GM06990 (cell line): Measurements from ENCODE around the gene SYT2.

Source experiments
- DNase-seq: peaks from one replicate; pipeline ENCODE4 v3.0.0-alpha.2; 2011; ENCODE audit not compliant: insufficient read length; ENCODE audit errors: extremely low read depth
- H3K27me3 ChIP-seq: replicated peaks from 2 replicates; pipeline ENCODE4 v1.6.0; 2011; ENCODE audit warnings: low read length; ENCODE audit not compliant: control insufficient read depth, insufficient read depth
- H3K36me3 ChIP-seq: 2 replicates; pipeline ENCODE4 v1.5.1; 2011; ENCODE audit warnings: low read length; ENCODE audit not compliant: control insufficient read depth, insufficient read depth
- H3K4me3 ChIP-seq: replicated peaks from 2 replicates; pipeline ENCODE4 v1.5.1; 2011; ENCODE audit warnings: low read depth, mild to moderate bottlenecking, control low read depth, low read length
- TF ChIP-seq, protein P1 (sequence below): IDR thresholded peaks from 2 replicates; pipeline ENCODE4 v1.5.1; 2011; ENCODE audit warnings: low read length, control low read depth, mild to moderate bottlenecking, inconsistent platforms; ENCODE audit not compliant: insufficient read depth, poor library complexity, severe bottlenecking

SYT2 gene

DNA sequence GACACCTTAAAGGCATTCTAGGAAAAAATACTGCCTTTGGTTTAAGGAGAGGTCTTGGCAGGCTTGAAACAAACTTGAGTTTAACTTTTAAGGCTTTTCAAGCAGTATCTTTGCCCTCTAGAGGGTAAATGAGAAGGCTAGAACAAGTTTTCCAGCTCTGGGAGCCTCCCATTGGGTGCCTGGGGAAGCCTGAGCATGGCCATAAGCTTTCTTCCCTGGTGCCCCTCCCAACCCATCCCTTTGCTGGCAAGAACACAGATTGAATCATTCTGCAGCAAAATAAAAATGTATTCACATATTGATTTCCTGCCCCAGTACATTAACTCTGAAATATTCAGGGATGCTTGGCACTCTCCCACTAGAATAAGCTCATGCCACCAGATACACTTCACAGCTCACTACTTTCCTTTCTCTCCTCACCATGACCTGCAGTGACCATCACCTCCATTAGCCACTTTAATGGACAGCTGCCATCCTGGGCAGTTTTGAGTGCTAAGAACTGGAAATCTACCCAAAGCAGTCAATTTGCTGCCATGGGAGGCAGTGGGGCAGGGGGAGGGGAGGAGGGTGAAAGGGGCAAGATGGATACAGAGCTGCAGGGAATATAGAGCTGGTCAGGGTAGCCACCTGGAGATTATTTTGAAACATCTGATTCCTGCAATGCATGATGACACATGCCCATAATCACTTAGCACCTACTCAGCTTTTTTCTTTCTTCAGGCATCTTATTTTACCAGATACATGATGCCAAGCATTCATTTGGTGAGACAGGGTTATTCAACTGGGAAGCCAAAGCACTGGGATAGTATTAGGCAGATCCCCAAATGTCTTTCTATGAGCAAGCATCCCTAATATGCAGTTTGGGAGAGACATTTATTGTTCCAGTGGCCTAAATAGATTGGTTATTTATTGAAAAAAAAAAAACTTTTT, 140.6 kb downstream of the SYT2 start:
- TF ChIP-seq, protein P1, sequence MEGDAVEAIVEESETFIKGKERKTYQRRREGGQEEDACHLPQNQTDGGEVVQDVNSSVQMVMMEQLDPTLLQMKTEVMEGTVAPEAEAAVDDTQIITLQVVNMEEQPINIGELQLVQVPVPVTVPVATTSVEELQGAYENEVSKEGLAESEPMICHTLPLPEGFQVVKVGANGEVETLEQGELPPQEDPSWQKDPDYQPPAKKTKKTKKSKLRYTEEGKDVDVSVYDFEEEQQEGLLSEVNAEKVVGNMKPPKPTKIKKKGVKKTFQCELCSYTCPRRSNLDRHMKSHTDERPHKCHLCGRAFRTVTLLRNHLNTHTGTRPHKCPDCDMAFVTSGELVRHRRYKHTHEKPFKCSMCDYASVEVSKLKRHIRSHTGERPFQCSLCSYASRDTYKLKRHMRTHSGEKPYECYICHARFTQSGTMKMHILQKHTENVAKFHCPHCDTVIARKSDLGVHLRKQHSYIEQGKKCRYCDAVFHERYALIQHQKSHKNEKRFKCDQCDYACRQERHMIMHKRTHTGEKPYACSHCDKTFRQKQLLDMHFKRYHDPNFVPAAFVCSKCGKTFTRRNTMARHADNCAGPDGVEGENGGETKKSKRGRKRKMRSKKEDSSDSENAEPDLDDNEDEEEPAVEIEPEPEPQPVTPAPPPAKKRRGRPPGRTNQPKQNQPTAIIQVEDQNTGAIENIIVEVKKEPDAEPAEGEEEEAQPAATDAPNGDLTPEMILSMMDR: no peak
- no peaks in the 10 kb centered on the region for H3K27me3 ChIP-seq
- H3K36me3 ChIP-seq: no peaks in the 10 kb centered on the region
- DNase-seq: no peak
- H3K4me3 ChIP-seq: no peak overlapping the region

DNA sequence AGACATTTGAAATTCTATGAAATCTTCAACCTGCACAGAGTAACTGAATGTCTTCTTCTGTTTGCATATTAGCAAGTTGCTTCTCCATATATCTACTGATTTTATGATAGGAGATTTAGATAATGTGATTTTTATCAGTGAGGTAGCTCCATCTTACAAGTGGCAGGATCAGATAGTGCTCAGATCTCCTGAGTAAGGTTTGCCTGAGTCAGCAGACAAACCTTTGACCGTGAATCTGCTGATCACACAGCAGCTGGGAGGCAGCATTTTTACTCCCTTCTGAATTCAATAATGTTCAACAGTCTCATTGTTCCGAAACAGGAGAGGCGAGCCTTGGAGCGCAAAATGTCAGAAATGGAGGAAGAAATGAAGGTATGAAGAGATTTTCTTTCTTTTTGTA, 141.4 kb downstream of the SYT2 start:
- DNase-seq: no peak
- Histone ChIP-seq H3K4me3 (no peak overlapping the region), H3K36me3 (no peaks in the 10 kb centered on the region), H3K27me3 (no peaks in the 10 kb centered on the region)
- TF ChIP-seq, protein P1: no peak

DNA sequence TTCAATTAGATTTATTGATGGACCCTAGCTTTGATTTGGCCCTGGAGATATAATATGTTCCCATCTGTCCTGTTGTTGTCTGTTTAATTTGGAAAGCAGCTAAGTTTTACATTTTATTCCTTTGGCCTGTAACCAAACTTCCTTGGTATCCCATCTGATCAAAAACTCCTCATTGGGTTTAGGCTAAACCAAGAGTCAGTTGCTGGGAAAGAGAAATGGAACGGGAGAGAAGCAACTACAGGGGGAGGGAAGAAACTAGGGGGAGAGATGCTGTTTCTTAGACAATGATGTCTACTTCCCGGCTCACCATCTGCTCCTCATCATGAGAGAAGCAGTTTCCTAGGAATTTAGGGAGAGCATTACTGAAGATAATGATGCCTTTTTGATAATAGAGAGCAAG, 141.8 kb downstream of the SYT2 start:
- no peak overlapping the region for H3K4me3 ChIP-seq
- H3K36me3 ChIP-seq: no peaks in the 10 kb centered on the region
- H3K27me3 ChIP-seq: no peaks in the 10 kb centered on the region
- TF ChIP-seq, protein P1: no peak
- no peak for DNase-seq

DNA sequence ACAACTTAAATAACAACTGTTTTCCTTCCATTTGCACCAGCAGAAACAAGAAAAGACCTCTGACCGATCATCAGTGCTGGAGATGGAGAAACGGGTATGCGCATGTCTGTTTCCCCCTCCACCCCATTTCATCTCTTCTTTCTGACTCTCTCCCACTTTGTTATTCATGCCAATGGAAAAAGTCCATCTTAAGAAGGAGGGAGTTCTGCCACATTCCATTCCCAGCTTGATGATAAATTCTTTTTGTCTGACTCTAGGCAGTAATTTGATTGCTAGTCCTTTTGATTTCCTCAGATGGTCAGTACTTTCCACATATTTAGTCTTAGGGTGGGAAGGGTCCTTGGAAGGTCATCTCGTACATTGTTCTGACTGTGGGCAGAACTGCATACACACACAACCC, 142.5 kb downstream of the SYT2 start:
- TF ChIP-seq, protein P1: no peak
- Histone ChIP-seq H3K36me3 (no peaks in the 10 kb centered on the region), H3K4me3 (no peak overlapping the region), H3K27me3 (no peaks in the 10 kb centered on the region)
- no peak for DNase-seq

DNA sequence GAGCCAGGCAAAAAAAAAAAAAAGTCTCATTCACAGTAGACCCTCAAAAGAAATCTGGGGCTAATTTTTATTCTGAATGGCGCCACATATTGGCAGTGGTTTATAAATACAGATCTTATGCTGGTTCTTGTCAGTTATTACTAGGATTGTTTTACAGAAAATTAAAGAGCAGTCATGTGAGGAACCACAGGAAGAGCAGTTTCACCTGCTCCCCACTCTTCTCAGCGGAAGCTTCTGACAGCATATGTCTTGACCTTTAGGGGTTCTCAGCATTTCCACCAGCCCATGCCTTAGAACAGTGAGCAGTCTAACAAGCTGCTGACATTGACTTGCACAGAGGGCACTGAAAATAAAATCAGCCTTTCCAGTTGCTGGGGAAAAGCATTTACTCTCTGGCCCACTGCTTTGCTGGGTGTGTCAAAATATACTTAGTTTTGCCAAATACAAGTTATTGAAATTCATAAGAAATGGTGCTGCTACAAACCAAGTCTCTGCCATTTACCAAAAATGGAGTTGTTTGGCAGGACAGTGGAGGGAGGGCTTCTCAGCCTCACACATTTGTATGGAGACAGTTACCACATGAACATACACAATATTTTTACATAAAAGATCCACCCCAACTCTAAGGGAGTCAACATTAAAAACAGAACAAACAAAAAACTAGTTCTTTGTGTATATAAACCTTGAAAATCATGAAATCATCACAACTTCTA, 144.2 kb downstream of the SYT2 start:
- H3K4me3 ChIP-seq: no peak overlapping the region
- TF ChIP-seq, protein P1: peak; percentile 27
- DNase-seq: peak; percentile 34
- H3K27me3 ChIP-seq: no peaks in the 10 kb centered on the region
- no peaks in the 10 kb centered on the region for H3K36me3 ChIP-seq
